T-helper 17 cell (primary cell): Measurements from ENCODE around the gene METTL8. TPM values are rescaled to one million over a fixed set of nuclear protein-coding genes. Genes with fewer than 3 reads are reported as not detected.
A peak's percentile ranks its signal among the peaks of the same experiment; 100 is the strongest.

Experiments
- ATAC-seq: fragments of 150-1000 bp; cut with Tn5 transposase; 2 replicates; pipeline ENCODE4 v1.10.0; 2021; ENCODE audit warnings: mild to moderate bottlenecking, moderate library complexity
- DNase-seq, 3 donors: peaks; one replicate each; pipeline versions ENCODE4 v3.0.0 to v3.0.0-alpha.2; 2020 to 2021
- H3K9me3 ChIP-seq: one replicate; pipeline ENCODE4 v1.7.0; 2013; ENCODE audit warnings: low read length, mild to moderate bottlenecking; ENCODE audit not compliant: control insufficient read depth, poor library complexity, severe bottlenecking
- H3K27ac Mint-ChIP-seq: one replicate; pipeline ENCODE4 v1.8.0; 2022; ENCODE audit warnings: mild to moderate bottlenecking, moderate library complexity, mixed read lengths
- H3K27me3 Mint-ChIP-seq: one replicate; pipeline ENCODE4 v1.8.0; 2022; ENCODE audit warnings: mixed read lengths
- H3K36me3 Mint-ChIP-seq: one replicate; pipeline ENCODE4 v1.8.0; 2022; ENCODE audit warnings: low read depth, mixed read lengths
- H3K4me1 Mint-ChIP-seq: one replicate; pipeline ENCODE4 v1.8.0; 2022; ENCODE audit warnings: mild to moderate bottlenecking, mixed read lengths
- H3K4me3 Mint-ChIP-seq: one replicate; pipeline ENCODE4 v1.8.0; 2022; ENCODE audit warnings: mild to moderate bottlenecking, moderate library complexity, mixed read lengths
- total RNA-seq, 4 donors: library from RNA in 2 of 4; stranded (reverse) in 2 of 4; gene quantifications; one replicate each; pipeline ENCODE4 v1.2.3 and lab custom pipeline; 2022 to 2026

The METTL8 gene
- total RNA-seq, 2 donors from 2014 or later: 18.5 to 23.3 TPM

DNA sequence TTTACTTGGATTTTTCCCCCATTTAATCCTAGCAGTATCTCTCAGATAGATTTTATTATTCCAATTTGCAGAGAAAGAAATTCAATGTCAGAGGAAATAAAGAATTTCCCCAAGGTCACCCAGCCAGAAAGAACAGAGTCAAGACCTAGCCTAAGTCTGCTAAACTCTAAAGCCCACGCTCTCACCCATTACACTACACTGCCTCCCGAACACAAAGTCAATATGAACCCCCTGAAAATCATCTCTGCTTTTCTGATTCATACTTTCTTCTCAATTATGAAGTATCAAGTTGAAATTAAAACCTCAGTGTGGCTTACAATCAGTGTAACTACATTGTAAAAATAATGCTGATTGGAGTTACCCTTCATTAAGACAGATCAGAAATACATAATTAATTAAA, 89.6 kb downstream of the METTL8 start:
- H3K4me3 Mint-ChIP-seq: no peak overlapping the region
- no peaks in the 10 kb centered on the region for H3K27me3 Mint-ChIP-seq
- H3K4me1 Mint-ChIP-seq: peaks cover 19% of the 10 kb centered on the region
- H3K9me3 ChIP-seq: no peaks in the 10 kb centered on the region
- ATAC-seq (no peak), DNase-seq (no peak)
- no peaks in the 10 kb centered on the region for H3K36me3 Mint-ChIP-seq
- H3K27ac Mint-ChIP-seq: no peak overlapping the region

DNA sequence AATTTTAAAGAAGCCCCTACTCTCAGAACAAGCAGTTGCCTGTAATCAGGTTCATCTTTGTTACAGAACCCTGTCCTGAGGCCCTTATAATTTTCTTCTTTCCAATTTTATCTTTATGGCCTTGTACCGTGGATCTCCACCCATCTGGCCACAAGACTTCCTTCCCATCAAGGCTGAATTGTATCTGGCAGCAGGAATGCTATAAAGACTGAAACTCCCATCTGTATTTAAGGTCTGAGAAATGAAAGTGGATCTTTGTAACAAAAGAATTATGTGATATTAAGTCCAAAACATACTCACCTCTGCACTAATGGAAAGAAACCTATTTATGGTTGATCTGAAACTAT, 91.8 kb downstream of the METTL8 start:
- Mint-ChIP-seq H3K27ac (no peak overlapping the region), H3K27me3 (no peaks in the 10 kb centered on the region), H3K4me3 (no peak overlapping the region), H3K36me3 (no peaks in the 10 kb centered on the region), H3K4me1 (peaks cover 16% of the 10 kb centered on the region)
- no peak for ATAC-seq
- DNase-seq: no peak
- H3K9me3 ChIP-seq: no peaks in the 10 kb centered on the region

DNA sequence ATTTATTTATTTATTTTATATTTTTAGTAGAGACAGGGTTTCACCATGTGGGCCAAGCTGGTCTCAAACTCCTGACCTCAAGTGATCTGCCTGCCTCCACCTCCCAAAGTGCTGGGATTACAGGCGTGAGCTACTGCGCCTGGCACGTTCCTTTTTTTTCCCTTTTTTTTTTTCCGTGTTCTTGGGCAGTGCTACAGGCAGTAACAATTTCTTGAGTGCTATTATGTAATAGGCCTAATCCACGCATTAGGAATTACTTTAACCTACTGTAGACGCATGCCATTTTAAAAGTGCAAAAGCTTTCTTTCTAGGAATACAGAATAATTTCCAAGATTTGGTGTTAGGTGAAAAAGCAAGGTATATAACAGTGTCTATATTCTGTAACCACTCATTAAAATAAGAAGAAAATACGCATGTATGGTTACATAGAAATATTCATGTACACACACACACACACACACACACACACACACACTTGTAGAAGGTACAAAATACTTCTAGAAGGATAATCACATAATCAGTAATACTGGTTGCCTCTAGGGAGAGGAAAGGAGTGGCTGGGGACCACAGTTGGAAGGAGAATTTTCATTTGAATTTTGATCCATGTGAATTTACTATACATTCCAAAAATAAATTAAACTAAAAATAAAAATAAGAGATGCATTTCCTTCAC, 92.3 kb downstream of the METTL8 start:
- Mint-ChIP-seq H3K27me3 (no peaks in the 10 kb centered on the region), H3K36me3 (no peaks in the 10 kb centered on the region), H3K4me1 (peaks cover 14% of the 10 kb centered on the region), H3K27ac (no peak overlapping the region), H3K4me3 (peak overlapping the region; percentile 33)
- DNase-seq (no peak), ATAC-seq (no peak)
- H3K9me3 ChIP-seq: no peaks in the 10 kb centered on the region

DNA sequence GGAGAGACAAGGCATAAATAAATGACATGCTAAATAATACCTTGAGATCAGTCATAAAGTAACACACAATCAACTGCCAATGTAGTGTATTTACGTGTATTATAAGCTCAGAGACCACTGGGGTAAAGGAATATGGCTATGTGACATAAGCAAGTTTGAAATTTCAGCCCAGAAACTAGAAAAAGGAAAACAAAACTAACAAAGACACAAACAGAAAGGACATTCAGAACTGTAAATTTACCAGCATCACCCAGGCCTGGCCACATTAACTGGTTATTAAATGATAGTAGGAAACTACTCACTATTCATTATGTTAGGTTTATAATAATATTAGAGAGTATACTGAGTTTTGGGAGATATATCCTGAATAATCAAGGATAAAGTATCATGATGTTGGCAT, 98.8 kb downstream of the METTL8 start:
- no peak overlapping the region for H3K27ac Mint-ChIP-seq
- peaks cover 10% of the 10 kb centered on the region for H3K4me1 Mint-ChIP-seq
- H3K4me3 Mint-ChIP-seq: no peak overlapping the region
- H3K36me3 Mint-ChIP-seq: no peaks in the 10 kb centered on the region
- DNase-seq (no peak), ATAC-seq (no peak)
- no peaks in the 10 kb centered on the region for H3K9me3 ChIP-seq
- no peaks in the 10 kb centered on the region for H3K27me3 Mint-ChIP-seq

DNA sequence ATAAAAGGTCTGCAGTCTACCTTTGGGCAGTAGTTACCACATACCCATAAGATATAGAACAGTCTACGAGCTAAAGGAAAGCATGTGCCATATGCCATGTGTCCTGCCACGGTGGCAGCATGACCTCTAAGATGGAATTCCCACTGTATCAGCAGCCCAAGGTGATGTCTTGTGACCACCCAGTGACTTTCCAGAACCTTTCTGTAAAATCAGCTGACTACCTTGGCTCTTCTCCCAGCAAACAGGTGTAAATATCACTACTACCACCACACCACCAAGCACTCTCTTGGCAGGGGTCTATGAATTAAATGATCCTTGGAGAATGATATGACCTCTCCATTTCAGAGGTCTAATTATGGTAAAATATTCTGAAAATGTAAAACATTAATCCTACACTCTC, 99.6 kb downstream of the METTL8 start:
- H3K27ac Mint-ChIP-seq: no peak overlapping the region
- no peak for DNase-seq
- no peak for ATAC-seq
- H3K4me3 Mint-ChIP-seq: no peak overlapping the region
- H3K9me3 ChIP-seq: no peaks in the 10 kb centered on the region
- no peaks in the 10 kb centered on the region for H3K27me3 Mint-ChIP-seq
- no peaks in the 10 kb centered on the region for H3K36me3 Mint-ChIP-seq
- H3K4me1 Mint-ChIP-seq: peaks cover 13% of the 10 kb centered on the region

DNA sequence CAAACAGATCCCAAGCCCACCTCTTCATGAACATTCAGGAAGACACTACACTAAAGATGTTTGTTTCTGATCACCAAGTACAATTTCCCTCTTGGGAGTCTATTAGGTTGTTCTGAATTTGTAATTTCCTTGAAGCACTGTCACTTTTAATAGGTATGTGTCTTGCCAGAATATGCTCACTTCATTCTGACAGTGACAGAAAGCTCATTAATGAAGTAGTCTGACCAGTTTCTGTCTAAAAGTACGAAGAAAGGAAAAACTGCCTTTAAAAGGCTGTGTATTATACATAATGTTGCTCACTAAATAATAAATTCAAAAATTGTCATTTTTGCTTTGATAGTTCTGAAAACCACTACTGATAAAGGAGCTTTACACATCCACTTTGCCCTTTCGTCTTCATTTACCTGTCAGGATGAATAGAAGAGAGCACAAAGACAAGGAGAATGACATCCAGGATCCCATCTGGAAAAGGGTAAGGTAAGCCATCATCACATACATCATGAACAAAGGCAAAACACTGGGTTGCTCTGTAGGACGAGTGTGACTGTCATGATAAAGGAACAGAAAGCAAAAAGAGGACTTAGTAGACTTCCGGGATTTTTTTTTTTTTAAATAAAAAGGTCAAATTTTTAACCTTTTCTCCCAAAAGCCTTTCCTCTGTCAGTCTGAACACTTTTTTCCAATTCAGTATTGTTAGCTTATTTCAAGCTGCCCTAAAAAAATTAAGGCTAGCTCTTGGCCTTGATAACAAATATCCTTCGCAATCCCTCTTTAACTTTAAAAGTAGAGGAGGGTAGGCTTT, 103.4 kb downstream of the METTL8 start:
- no peaks in the 10 kb centered on the region for H3K9me3 ChIP-seq
- Mint-ChIP-seq H3K4me1 (peaks cover 23% of the 10 kb centered on the region), H3K36me3 (no peaks in the 10 kb centered on the region), H3K27ac (peak overlapping the region; percentile 59), H3K27me3 (no peaks in the 10 kb centered on the region), H3K4me3 (peak overlapping the region; percentile 15)
- no peak for ATAC-seq
- DNase-seq: no peak

DNA sequence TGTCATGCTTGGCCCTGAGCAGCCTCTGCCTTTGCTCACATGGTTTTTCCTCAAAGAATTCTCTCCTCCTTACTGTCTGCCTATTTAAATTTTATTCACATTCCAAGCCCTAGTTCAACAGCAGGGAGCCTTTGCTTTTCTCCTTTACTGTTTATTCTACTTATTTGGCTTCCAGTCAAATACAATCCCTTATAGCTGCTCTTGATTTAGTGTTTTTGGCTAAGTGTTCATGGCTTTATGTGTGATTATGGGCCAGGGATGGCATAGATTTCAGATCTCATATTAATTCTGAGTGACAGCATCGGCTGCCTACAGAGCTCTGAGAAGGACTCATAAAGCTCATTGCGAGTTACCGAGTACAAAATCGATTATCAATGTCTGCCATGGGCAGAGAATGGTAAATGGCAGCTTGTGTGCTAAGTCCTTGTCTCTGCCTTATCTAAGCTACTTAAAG, 106.7 kb downstream of the METTL8 start:
- H3K4me1 Mint-ChIP-seq: peaks cover 27% of the 10 kb centered on the region
- H3K36me3 Mint-ChIP-seq: no peaks in the 10 kb centered on the region
- DNase-seq (no peak), ATAC-seq (peak; percentile 24)
- peak overlapping the region; percentile 92 for H3K27ac Mint-ChIP-seq
- H3K27me3 Mint-ChIP-seq: no peaks in the 10 kb centered on the region
- peak overlapping the region; percentile 79 for H3K4me3 Mint-ChIP-seq
- no peaks in the 10 kb centered on the region for H3K9me3 ChIP-seq

DNA sequence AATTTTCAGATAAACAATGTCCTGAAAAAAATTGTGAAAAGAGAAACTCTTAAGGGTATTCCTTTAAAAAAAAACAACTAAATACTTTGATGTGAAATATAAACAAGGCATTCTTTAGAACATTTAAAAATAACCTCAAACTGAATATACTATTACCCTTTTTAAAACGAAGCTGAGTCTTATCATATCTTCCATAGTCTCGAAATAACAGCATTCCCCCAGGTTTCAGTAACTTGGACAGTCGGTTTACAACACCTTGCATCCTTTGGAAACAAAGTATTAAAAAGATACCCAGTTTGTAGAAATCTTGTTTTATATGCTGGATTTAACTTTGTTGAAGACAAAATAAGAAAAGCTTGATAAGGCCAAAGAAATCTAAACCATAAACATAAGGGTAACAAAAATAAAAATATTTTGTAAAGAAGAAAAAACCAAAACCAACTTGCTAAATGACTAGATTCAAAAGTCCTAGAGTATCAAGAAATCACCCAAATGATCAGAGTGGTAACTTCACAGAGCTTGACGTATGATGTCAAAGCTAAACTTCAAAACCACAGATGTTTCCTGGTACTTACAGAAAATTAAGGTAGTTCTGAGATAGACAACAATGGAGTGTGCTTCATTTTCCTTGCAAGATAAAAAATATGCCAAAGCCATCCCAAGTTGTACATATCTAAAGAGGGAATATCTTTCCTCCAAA, 107.8 kb downstream of the METTL8 start:
- peak; percentile 91 for ATAC-seq
- peak overlapping the region; percentile 92 for H3K27ac Mint-ChIP-seq
- H3K36me3 Mint-ChIP-seq: no peaks in the 10 kb centered on the region
- H3K9me3 ChIP-seq: no peaks in the 10 kb centered on the region
- no peaks in the 10 kb centered on the region for H3K27me3 Mint-ChIP-seq
- peaks cover 30% of the 10 kb centered on the region for H3K4me1 Mint-ChIP-seq
- no peak for DNase-seq
- peak overlapping the region; percentile 79 for H3K4me3 Mint-ChIP-seq

DNA sequence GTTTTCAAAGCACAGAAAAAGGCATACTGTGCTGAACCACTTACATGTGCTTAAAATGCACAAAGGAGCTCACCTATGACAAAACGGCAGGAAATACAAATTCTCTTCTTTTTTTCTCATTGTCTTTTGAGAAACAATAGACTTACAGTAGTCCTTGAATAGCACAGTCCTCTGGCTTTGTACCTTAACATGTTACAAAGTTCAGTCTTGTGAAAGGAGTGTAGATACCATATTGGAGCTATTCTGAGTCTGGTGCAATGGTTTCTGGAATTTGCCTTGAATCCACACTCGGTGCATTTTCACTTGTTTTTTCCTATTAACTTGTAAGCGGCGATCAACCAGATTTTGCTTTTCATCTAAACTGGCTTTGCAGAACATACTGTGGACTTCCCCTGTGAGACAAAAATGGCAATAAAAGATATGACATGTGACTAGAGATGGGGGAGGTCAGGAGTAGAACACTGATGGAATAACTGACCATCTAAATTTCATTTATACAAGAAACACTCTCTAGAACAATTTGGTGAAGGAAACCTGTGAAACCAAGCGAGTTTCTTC, 109.7 kb downstream of the METTL8 start:
- Mint-ChIP-seq H3K27me3 (no peaks in the 10 kb centered on the region), H3K4me3 (peak overlapping the region; percentile 58), H3K36me3 (no peaks in the 10 kb centered on the region), H3K4me1 (peaks cover 41% of the 10 kb centered on the region), H3K27ac (peak overlapping the region; percentile 92)
- DNase-seq: no peak
- no peaks in the 10 kb centered on the region for H3K9me3 ChIP-seq
- ATAC-seq: no peak

DNA sequence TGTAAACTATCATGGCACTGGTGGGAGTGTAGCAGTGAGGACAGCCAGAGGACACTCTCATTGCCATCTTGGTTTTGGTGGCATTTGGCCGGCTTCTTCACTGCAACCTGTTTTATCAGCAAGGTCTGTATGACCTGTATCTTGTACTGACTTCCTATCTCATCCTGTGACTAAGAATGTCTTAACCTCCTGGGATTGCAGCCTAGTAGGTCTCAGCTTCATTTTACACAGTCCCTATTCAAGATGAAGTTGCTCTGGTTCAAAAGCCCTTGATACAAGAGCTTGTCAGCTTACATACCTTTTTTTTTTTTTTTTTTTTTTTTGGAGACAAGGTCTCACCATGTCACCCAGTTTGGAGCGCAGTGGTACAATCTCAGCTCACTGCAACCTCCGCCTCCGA, 110.9 kb downstream of the METTL8 start:
- Mint-ChIP-seq H3K36me3 (no peaks in the 10 kb centered on the region), H3K27ac (peak overlapping the region; percentile 92), H3K27me3 (no peaks in the 10 kb centered on the region), H3K4me3 (no peak overlapping the region), H3K4me1 (peaks cover 49% of the 10 kb centered on the region)
- no peaks in the 10 kb centered on the region for H3K9me3 ChIP-seq
- DNase-seq (no peak), ATAC-seq (no peak)

DNA sequence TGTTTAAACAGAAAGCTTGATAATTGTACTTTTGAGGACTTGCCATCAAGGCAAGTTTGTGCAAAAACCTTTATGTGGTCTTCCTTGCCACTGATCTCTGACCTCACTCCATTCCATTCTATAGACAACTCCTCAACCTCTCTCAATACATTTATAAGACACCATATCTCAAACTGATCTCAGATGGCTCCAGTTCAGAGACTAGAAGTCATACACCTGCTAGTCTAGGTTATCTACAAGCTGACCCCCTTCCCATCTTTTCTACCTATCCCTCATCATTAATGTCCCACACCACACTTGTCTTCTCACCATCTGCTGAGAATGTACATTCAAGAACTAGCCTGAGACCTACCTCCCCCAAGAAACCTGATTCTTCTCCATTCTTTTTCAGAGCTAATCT, 113.1 kb downstream of the METTL8 start:
- Mint-ChIP-seq H3K4me1 (peaks cover 40% of the 10 kb centered on the region), H3K27me3 (no peaks in the 10 kb centered on the region), H3K4me3 (peak overlapping the region; percentile 33), H3K36me3 (no peaks in the 10 kb centered on the region), H3K27ac (peak overlapping the region; percentile 93)
- ATAC-seq: no peak
- DNase-seq: no peak
- no peaks in the 10 kb centered on the region for H3K9me3 ChIP-seq

DNA sequence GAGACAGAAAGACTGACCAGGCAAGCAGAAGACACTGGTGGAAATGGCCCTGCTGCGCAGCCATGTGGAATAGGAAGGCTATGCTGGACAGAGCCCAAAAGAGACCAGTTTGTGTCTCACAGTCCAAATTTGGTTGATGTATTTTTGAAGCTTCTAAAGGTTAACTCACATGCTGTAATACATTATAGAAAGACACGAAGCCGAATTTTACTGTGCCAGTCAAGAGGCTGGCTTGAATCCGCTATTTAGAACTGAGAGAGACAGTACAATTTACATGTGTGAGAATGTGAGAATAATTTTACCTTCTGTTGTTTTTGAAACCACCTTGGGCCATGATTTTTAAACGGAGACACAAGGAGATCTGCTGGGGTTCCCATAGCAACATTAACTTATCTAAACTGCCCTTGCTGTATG, 113.6 kb downstream of the METTL8 start:
- no peak for ATAC-seq
- no peak for DNase-seq
- H3K36me3 Mint-ChIP-seq: peaks cover under 1% of the 10 kb centered on the region
- H3K4me3 Mint-ChIP-seq: peak overlapping the region; percentile 33
- H3K4me1 Mint-ChIP-seq: peaks cover 40% of the 10 kb centered on the region
- peak overlapping the region; percentile 93 for H3K27ac Mint-ChIP-seq
- no peaks in the 10 kb centered on the region for H3K27me3 Mint-ChIP-seq
- no peaks in the 10 kb centered on the region for H3K9me3 ChIP-seq

DNA sequence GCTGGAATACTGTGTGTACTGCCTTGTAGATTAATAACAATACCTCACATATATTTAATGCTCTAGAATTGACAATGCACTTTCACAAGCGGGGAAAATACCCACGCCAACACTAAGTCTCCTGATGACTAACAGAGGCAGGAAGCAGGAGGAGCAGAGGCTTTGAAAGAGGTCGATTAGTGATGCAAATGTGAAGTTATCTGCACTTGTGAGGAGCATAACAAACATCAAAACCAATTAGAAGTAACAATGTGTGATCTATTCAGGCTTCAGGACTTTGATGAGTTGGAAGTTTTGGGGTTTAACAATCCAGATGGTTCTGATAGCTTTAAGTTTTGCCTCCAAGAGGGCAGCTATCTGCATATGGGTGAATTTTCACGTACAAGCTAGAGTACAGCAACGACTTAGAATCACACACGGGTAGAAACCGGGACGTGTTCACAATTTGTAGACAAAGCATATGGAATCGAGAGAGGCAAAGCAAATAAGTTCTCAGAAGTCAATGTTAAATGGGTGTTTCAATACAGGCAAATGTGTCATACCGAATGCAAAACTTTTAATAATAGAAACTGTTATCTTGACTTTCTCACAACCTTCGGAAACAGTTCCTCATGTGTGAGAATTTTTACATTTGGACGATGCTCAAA, 114.5 kb downstream of the METTL8 start:
- H3K27me3 Mint-ChIP-seq: no peaks in the 10 kb centered on the region
- peaks cover 38% of the 10 kb centered on the region for H3K4me1 Mint-ChIP-seq
- peak; percentile 91 for ATAC-seq
- peak overlapping the region; percentile 86 for H3K4me3 Mint-ChIP-seq
- H3K36me3 Mint-ChIP-seq: peaks cover 4% of the 10 kb centered on the region
- peak in 2 of 3 donors; percentile 15 to 22 for DNase-seq
- H3K27ac Mint-ChIP-seq: peak overlapping the region; percentile 93
- H3K9me3 ChIP-seq: no peaks in the 10 kb centered on the region
